Effector memory CD4-positive, alpha-beta T cell (primary cell): ENCODE results near the gene KIF19.

Experiments used
- DNase-seq, 3 donors: peaks; one replicate each; pipeline ENCODE4 v3.0.0-alpha.2; 2020
- H3K27ac ChIP-seq: 2 replicates; pipeline ENCODE4 v1.7.0; 2013; ENCODE audit warnings: mild to moderate bottlenecking, low read length, moderate library complexity; ENCODE audit not compliant: insufficient read depth, poor library complexity, severe bottlenecking
- H3K27me3 ChIP-seq: replicated peaks from 2 replicates; pipeline ENCODE4 v1.7.0; 2013; ENCODE audit warnings: mild to moderate bottlenecking, low read length; ENCODE audit not compliant: insufficient read depth, control insufficient read depth, poor library complexity, severe bottlenecking
- H3K36me3 ChIP-seq: 2 replicates; pipeline ENCODE4 v1.7.0; 2013; ENCODE audit warnings: mild to moderate bottlenecking, low read length, moderate library complexity; ENCODE audit not compliant: control insufficient read depth, insufficient read depth
- H3K4me1 ChIP-seq: 2 replicates; pipeline ENCODE4 v1.7.0; 2013; ENCODE audit warnings: low read length, mild to moderate bottlenecking; ENCODE audit not compliant: control insufficient read depth, insufficient read depth, poor library complexity, severe bottlenecking
- H3K4me3 ChIP-seq: 2 replicates; pipeline ENCODE4 v1.7.0; 2013; ENCODE audit warnings: low read length, low read depth, mild to moderate bottlenecking; ENCODE audit not compliant: insufficient read depth, poor library complexity, severe bottlenecking
- H3K9me3 ChIP-seq: 2 replicates; pipeline ENCODE4 v1.7.0; 2013; ENCODE audit warnings: mild to moderate bottlenecking, low read length, moderate library complexity; ENCODE audit not compliant: control insufficient read depth

KIF19 gene

GRCh38 chr17:74299226-74300009 lies 26.6 kb upstream of the KIF19 start:
- Histone ChIP-seq H3K27ac (no peak overlapping the region), H3K36me3 (no peaks in the 10 kb centered on the region), H3K4me3 (no peak overlapping the region), H3K4me1 (peaks cover 8% of the 10 kb centered on the region), H3K9me3 (no peaks in the 10 kb centered on the region), H3K27me3 (no peaks in the 10 kb centered on the region)
- no peak for DNase-seq

GRCh38 chr17:74303305-74303704 lies 22.7 kb upstream of the KIF19 start:
- H3K4me1 ChIP-seq = no peaks in the 10 kb centered on the region
- DNase-seq = no peak

GRCh38 chr17:74304184-74304583 lies 21.8 kb upstream of the KIF19 start:
- Histone ChIP-seq H3K27me3 (no peaks in the 10 kb centered on the region), H3K9me3 (no peaks in the 10 kb centered on the region), H3K36me3 (no peaks in the 10 kb centered on the region), H3K4me1 (no peaks in the 10 kb centered on the region), H3K4me3 (no peak overlapping the region), H3K27ac (no peak overlapping the region)
- no peak for DNase-seq

More at GRCh38 chr17:74303305-74303704, 22.7 kb upstream of the KIF19 start:
- Histone ChIP-seq H3K36me3 (no peaks in the 10 kb centered on the region), H3K4me3 (no peak overlapping the region), H3K27ac (no peak overlapping the region), H3K9me3 (no peaks in the 10 kb centered on the region), H3K27me3 (no peaks in the 10 kb centered on the region)

- DNase-seq = no peak
- Histone ChIP-seq H3K27me3 (no peaks in the 10 kb centered on the region), H3K4me1 (no peaks in the 10 kb centered on the region), H3K27ac (no peak overlapping the region), H3K9me3 (no peaks in the 10 kb centered on the region), H3K4me3 (no peak overlapping the region), H3K36me3 (no peaks in the 10 kb centered on the region)
Measured at GRCh38 chr17:74305865-74306654, 20.0 kb upstream of the KIF19 start.

GRCh38 chr17:74307984-74308773 lies 17.8 kb upstream of the KIF19 start:
- no peaks in the 10 kb centered on the region for H3K36me3 ChIP-seq
- H3K4me3 ChIP-seq = no peak overlapping the region
- no peaks in the 10 kb centered on the region for H3K4me1 ChIP-seq
- H3K27me3 ChIP-seq = no peaks in the 10 kb centered on the region
- no peaks in the 10 kb centered on the region for H3K9me3 ChIP-seq
- no peak overlapping the region for H3K27ac ChIP-seq
- no peak for DNase-seq

GRCh38 chr17:74309902-74310301 lies 16.1 kb upstream of the KIF19 start:
- no peak overlapping the region for H3K4me3 ChIP-seq
- no peaks in the 10 kb centered on the region for H3K9me3 ChIP-seq
- no peak overlapping the region for H3K27ac ChIP-seq
- H3K27me3 ChIP-seq = no peaks in the 10 kb centered on the region
- DNase-seq = no peak
- H3K4me1 ChIP-seq = no peaks in the 10 kb centered on the region
- H3K36me3 ChIP-seq = no peaks in the 10 kb centered on the region

- DNase-seq = no peak
- H3K4me1 ChIP-seq = no peaks in the 10 kb centered on the region
- H3K27me3 ChIP-seq = no peaks in the 10 kb centered on the region
- H3K36me3 ChIP-seq = no peaks in the 10 kb centered on the region
- H3K4me3 ChIP-seq = no peak overlapping the region
- no peaks in the 10 kb centered on the region for H3K9me3 ChIP-seq
- no peak overlapping the region for H3K27ac ChIP-seq
Measured at GRCh38 chr17:74314877-74315276, 11.1 kb upstream of the KIF19 start.

GRCh38 chr17:74316220-74316619 lies 9.8 kb upstream of the KIF19 start:
- DNase-seq = no peak

GRCh38 chr17:74317071-74317470 lies 9.0 kb upstream of the KIF19 start:
- Histone ChIP-seq H3K36me3 (no peaks in the 10 kb centered on the region), H3K9me3 (no peaks in the 10 kb centered on the region), H3K27ac (no peak overlapping the region), H3K4me3 (no peak overlapping the region), H3K27me3 (no peaks in the 10 kb centered on the region), H3K4me1 (no peaks in the 10 kb centered on the region)
- DNase-seq = no peak

More at GRCh38 chr17:74316220-74316619, 9.8 kb upstream of the KIF19 start:
- H3K27me3 ChIP-seq = no peaks in the 10 kb centered on the region
- no peak overlapping the region for H3K4me3 ChIP-seq
- H3K27ac ChIP-seq = no peak overlapping the region
- no peaks in the 10 kb centered on the region for H3K4me1 ChIP-seq
- H3K36me3 ChIP-seq = no peaks in the 10 kb centered on the region
- H3K9me3 ChIP-seq = no peaks in the 10 kb centered on the region
